GM23338 (cell line): ENCODE data around the gene HLA-DOB. TPM values are rescaled to one million over a fixed set of nuclear protein-coding genes. Genes with fewer than 3 reads are reported as not detected.
A peak's percentile ranks its signal among the peaks of the same experiment; 100 is the strongest.
"Not testable (repeated sequence)": the region's sequence is repeated elsewhere in the genome, so short reads cannot be mapped to it uniquely, and the experiment has no call there.

Experiments used
- ATAC-seq: fragments of 200-7000 bp; cut with Tn5 transposase; 3 replicates; pipeline ENCODE4 v1.9.1; 2020
- DNase-seq: peaks from one replicate; pipeline ENCODE4 v3.0.0-alpha.2; 2015; ENCODE audit warnings: low spot score
- H2AFZ ChIP-seq: fragments of 200-600 bp; sonication (generic); 2 replicates; pipeline ENCODE4 v1.8.0; 2016; ENCODE audit warnings: antibody characterized with exemption, mild to moderate bottlenecking, moderate library complexity
- H3F3A ChIP-seq: fragments of 200-600 bp; sonication (generic); replicated peaks from 2 replicates; pipeline ENCODE4 v1.8.0; 2017; ENCODE audit warnings: antibody characterized with exemption, mixed run types, low read depth
- H3K27ac ChIP-seq: fragments of 200-600 bp; sonication (generic); 2 replicates; pipeline ENCODE4 v1.6.1; 2016; ENCODE audit warnings: low read depth
- H3K27me3 ChIP-seq: fragments of 200-600 bp; sonication (generic); 2 replicates; pipeline ENCODE4 v1.8.0; 2016; ENCODE audit warnings: mild to moderate bottlenecking, mixed run types, moderate library complexity; ENCODE audit not compliant: insufficient read depth
- H3K36me3 ChIP-seq: fragments of 200-600 bp; sonication (generic); 2 replicates; pipeline ENCODE4 v1.8.0; 2016; ENCODE audit warnings: mild to moderate bottlenecking; ENCODE audit not compliant: insufficient read depth
- H3K4me1 ChIP-seq: fragments of 200-600 bp; sonication (generic); 2 replicates; pipeline ENCODE4 v1.8.0; 2016; ENCODE audit warnings: mild to moderate bottlenecking, moderate library complexity; ENCODE audit not compliant: insufficient read depth
- H3K4me2 ChIP-seq: fragments of 200-600 bp; sonication (generic); 2 replicates; pipeline ENCODE4 v1.7.1; 2017; ENCODE audit warnings: mixed run types
- H3K4me3 ChIP-seq: fragments of 200-600 bp; sonication (generic); 2 replicates; pipeline ENCODE4 v1.6.1; 2016; ENCODE audit warnings: mixed run types
- H3K79me2 ChIP-seq: fragments of 200-600 bp; sonication (generic); replicated peaks from 2 replicates; pipeline ENCODE4 v1.8.0; 2017; ENCODE audit warnings: mild to moderate bottlenecking; ENCODE audit not compliant: insufficient read depth
- H3K9me2 ChIP-seq: fragments of 200-600 bp; sonication (generic); 2 replicates; pipeline ENCODE4 v1.8.0; 2017; ENCODE audit not compliant: insufficient read depth
- H4K20me1 ChIP-seq: fragments of 200-600 bp; sonication (generic); replicated peaks from 2 replicates; pipeline ENCODE4 v1.8.0; 2017; ENCODE audit warnings: mild to moderate bottlenecking; ENCODE audit not compliant: insufficient read depth
- H3K27ac Mint-ChIP-seq: 2 replicates; pipeline ENCODE4 v1.8.0; 2020; ENCODE audit warnings: inconsistent platforms, mild to moderate bottlenecking, moderate library complexity, mixed read lengths
- H3K27me3 Mint-ChIP-seq: 3 replicates; pipeline ENCODE4 v1.8.0; 2022; ENCODE audit warnings: low read depth, mild to moderate bottlenecking, moderate library complexity, mixed read lengths, inconsistent platforms; ENCODE audit not compliant: insufficient read depth, poor library complexity
- H3K36me3 Mint-ChIP-seq: 3 replicates; pipeline ENCODE4 v1.8.0; 2021; ENCODE audit warnings: low read depth, mild to moderate bottlenecking, inconsistent platforms, moderate library complexity, mixed read lengths
- H3K4me1 Mint-ChIP-seq: 3 replicates; pipeline ENCODE4 v1.8.0; 2020; ENCODE audit warnings: mild to moderate bottlenecking, inconsistent platforms, mixed read lengths
- H3K4me3 Mint-ChIP-seq: 3 replicates; pipeline ENCODE4 v1.8.0; 2021; ENCODE audit warnings: moderate library complexity, mild to moderate bottlenecking, inconsistent platforms, mixed read lengths
- H3K9me3 Mint-ChIP-seq: 3 replicates; pipeline ENCODE4 v1.8.0; 2020; ENCODE audit warnings: moderate library complexity, mild to moderate bottlenecking, inconsistent platforms, mixed read lengths
- CTCF ChIP-seq, 2 experiments: fragments of 200-600 bp in 1 of 2; sonication (generic) in 1 of 2; conservative IDR thresholded peaks; 2 replicates each; pipeline versions ENCODE4 v1.5.1 to v1.6.1; 2016 to 2017; ENCODE audit warnings: antibody characterized with exemption in 2 of 2, low read depth in 2 of 2, mild to moderate bottlenecking in 2 of 2, moderate library complexity in 1 of 2
- JUNB ChIP-seq: IDR thresholded peaks from one replicate; pipeline ENCODE4 v1.6.1; 2016; ENCODE audit warnings: antibody characterized with exemption; ENCODE audit not compliant: unreplicated experiment
- REST ChIP-seq: IDR thresholded peaks from one replicate; pipeline ENCODE4 v1.6.1; 2018; ENCODE audit warnings: antibody characterized with exemption; ENCODE audit not compliant: unreplicated experiment
- STAT1 ChIP-seq: IDR thresholded peaks from one replicate; pipeline ENCODE4 v1.6.1; 2016; ENCODE audit warnings: antibody characterized with exemption; ENCODE audit not compliant: unreplicated experiment
- ZNF462 ChIP-seq: fragments of 250-450 bp; sonication (Bioruptor Pico); IDR thresholded peaks from 2 replicates; pipeline ENCODE4 v1.5.0; 2020; ENCODE audit warnings: mild to moderate bottlenecking, moderate library complexity
- polyA plus RNA-seq: library from polyadenylated mRNA; unstranded; fragments of >200 nt; fragmentation: Nextera tagmentation; extraction: Ambion mirVana; gene quantifications from 2 replicates; pipeline ENCODE4 v1.2.1, GENCODE V29; 2016
- total RNA-seq: library from RNA; depleted of rRNA; stranded (reverse); fragments of >200 nt; shearing (Covaris generic); gene quantifications from 2 replicates; pipeline ENCODE4 v1.2.3, GENCODE V29; 2014

HLA-DOB gene
- total and polyA plus RNA-seq, 2 experiments from 2014 or later = not detected

GRCh38 chr6:32785781-32786533 lies 30.8 kb downstream of the HLA-DOB start:
- TF ChIP-seq STAT1 = no peak
- TF ChIP-seq ZNF462 (CRISPR knock-in tag) = no peak
- peak; percentile 59 for TF ChIP-seq JUNB
- TF ChIP-seq CTCF (conservative IDR thresholded peaks at IDR 0.05; ENCODE audit: low read depth in 2 of 2) = peak; percentile 77 to 89
- no peak for TF ChIP-seq REST
- H3K79me2 ChIP-seq = no peaks in the 10 kb centered on the region
- H4K20me1 ChIP-seq = no peaks in the 10 kb centered on the region
- no peaks in the 10 kb centered on the region for H3K9me2 ChIP-seq
- no peak overlapping the region for H3K4me2 ChIP-seq
- no peaks in the 10 kb centered on the region for H3K9me3 Mint-ChIP-seq
- no peaks in the 10 kb centered on the region for H3F3A ChIP-seq
- H3K4me1 ChIP-seq = no peaks in the 10 kb centered on the region
- H3K27me3 ChIP-seq = no peaks in the 10 kb centered on the region
- no peak overlapping the region for H2AFZ ChIP-seq
- H3K27ac ChIP-seq = no peak overlapping the region
- H3K4me1 Mint-ChIP-seq = peaks cover 2% of the 10 kb centered on the region; the same call in 2 of the 3 replicates
- no peaks in the 10 kb centered on the region for H3K36me3 ChIP-seq
- H3K27me3 Mint-ChIP-seq = no peaks in the 10 kb centered on the region
- DNase-seq = peak; percentile 83
- peak overlapping the region; percentile 81; the same call in 1 of the 2 replicates for H3K27ac Mint-ChIP-seq
- no peak overlapping the region for H3K4me3 Mint-ChIP-seq
- no peaks in the 10 kb centered on the region for H3K36me3 Mint-ChIP-seq
- H3K4me3 ChIP-seq = no peak overlapping the region
- ATAC-seq = peak; percentile 99

GRCh38 chr6:32782923-32783322 lies 33.9 kb downstream of the HLA-DOB start:
- H3K27me3 ChIP-seq, H3K4me3 ChIP-seq, H3F3A ChIP-seq, H3K79me2 ChIP-seq, DNase-seq, H3K27ac ChIP-seq, H3K36me3 Mint-ChIP-seq, H3K4me1 Mint-ChIP-seq, H3K4me3 Mint-ChIP-seq, H2AFZ ChIP-seq, H4K20me1 ChIP-seq, H3K4me2 ChIP-seq, H3K9me2 ChIP-seq, H3K27ac Mint-ChIP-seq, H3K4me1 ChIP-seq, ATAC-seq, H3K27me3 Mint-ChIP-seq, H3K9me3 Mint-ChIP-seq, H3K36me3 ChIP-seq: not testable (repeated sequence)
